ENCODE results near the gene SNX5. TPM values are rescaled to one million over a fixed set of nuclear protein-coding genes. Genes with fewer than 3 reads are reported as not detected.
A peak's percentile ranks its signal among the peaks of the same experiment; 100 is the strongest.

The SNX5 gene
- total and polyA plus RNA-seq, 2 donors (not counting 1 experiment from before 2014, with no cell fraction given) = 97.8 to 128 TPM

DNA sequence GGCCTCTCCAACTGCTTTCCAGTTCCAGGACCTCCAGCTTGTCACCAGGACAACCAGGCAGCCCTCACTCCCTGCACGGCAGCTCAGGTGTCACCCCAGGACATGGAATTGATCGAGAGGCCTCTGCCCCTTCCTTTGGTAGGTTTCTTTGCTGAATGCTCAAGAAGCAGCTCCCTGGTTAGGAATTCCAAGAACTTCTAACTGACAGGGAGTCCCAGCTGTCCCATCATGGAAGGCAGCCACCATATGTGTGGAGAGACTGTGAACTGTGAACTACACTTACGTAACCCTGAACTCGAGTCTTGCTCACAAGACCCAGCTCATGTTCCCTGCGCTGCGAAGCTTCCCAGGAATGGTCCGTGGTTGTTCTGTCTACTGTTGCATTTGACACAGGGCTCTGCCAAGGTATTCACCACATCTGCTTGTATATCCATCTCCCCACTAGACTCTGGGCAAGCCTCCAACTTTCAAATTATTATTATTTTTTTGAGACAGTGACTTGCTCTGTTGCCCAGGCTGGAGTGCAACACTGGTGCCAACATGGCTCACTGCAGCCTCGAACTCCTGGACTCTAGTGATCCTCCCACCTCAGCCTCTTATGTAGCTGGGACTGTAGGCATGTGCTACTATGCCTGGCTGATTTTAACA is 35.9 kb upstream of the SNX5 start:
- H3K27ac ChIP-seq (ENCODE audit: low read length in 2 of 2) = peak overlapping the region; percentile 70 to 93
- Mint-ChIP-seq H3K27ac (peak overlapping the region; percentile 93), H3K4me1 (peaks cover 37% of the 10 kb centered on the region), H3K9me3 (ENCODE audit: insufficient read depth) (no peaks in the 10 kb centered on the region), H3K4me3 (peak overlapping the region; percentile 76), H3K27me3 (no peaks in the 10 kb centered on the region)
- no peaks in the 10 kb centered on the region for H3K79me2 ChIP-seq (ENCODE audit: control insufficient read depth, insufficient read depth, low read length)
- no peak for TF ChIP-seq EZH2 (IDR thresholded peaks at IDR 0.05; ENCODE audit: borderline replicate concordance, insufficient read depth, low read depth, low read length, poor library complexity, severe bottlenecking)
- TF ChIP-seq, protein P1, sequence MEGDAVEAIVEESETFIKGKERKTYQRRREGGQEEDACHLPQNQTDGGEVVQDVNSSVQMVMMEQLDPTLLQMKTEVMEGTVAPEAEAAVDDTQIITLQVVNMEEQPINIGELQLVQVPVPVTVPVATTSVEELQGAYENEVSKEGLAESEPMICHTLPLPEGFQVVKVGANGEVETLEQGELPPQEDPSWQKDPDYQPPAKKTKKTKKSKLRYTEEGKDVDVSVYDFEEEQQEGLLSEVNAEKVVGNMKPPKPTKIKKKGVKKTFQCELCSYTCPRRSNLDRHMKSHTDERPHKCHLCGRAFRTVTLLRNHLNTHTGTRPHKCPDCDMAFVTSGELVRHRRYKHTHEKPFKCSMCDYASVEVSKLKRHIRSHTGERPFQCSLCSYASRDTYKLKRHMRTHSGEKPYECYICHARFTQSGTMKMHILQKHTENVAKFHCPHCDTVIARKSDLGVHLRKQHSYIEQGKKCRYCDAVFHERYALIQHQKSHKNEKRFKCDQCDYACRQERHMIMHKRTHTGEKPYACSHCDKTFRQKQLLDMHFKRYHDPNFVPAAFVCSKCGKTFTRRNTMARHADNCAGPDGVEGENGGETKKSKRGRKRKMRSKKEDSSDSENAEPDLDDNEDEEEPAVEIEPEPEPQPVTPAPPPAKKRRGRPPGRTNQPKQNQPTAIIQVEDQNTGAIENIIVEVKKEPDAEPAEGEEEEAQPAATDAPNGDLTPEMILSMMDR (IDR thresholded peaks at IDR 0.05) = no peak
- peak overlapping the region; percentile 45 for H2AFZ ChIP-seq (ENCODE audit: insufficient read depth, low read depth, low read length, poor library complexity, severe bottlenecking)
- H4K20me1 ChIP-seq (ENCODE audit: control insufficient read depth, insufficient read depth, low read length, poor library complexity, severe bottlenecking) = no peaks in the 10 kb centered on the region
- 96% methylated on average over 7 of the region's 8 CpGs for WGBS (ENCODE audit: insufficient coverage)
- H3K4me1 ChIP-seq (ENCODE audit: control insufficient read depth in 2 of 2, insufficient read depth in 2 of 2, low read length in 2 of 2) = peaks cover 35 to 36% of the 10 kb centered on the region in 2 donors
- intact Hi-C loops (cut with micrococcal nuclease) = loop anchor here (1.0 kb wide), 1 partner anchor 8 kb away; no protein-coding TSS in a partner anchor
- peak overlapping the region; percentile 15 for H3K9ac ChIP-seq (ENCODE audit: low read length)
- POLR2A ChIA-PET = no interaction called here
- H3K9me3 ChIP-seq (ENCODE audit: control extremely low read depth in 1 of 3, control insufficient read depth in 2 of 3, insufficient read depth in 1 of 3, low read length in 2 of 3) = no peaks in the 10 kb centered on the region
- no peak for DNase-seq
- CTCF ChIA-PET = interaction anchor here (0.6 to 1.7 kb wide), 10 partner anchors 14 to 500 kb away, joined by 3 to 8 read pairs (median 4); partner anchors contain the start of gene RRBP1
- H3K4me2 ChIP-seq (replicated peaks; ENCODE audit: low read depth, low read length, poor library complexity, severe bottlenecking) = peak overlapping the region; percentile 61
- ATAC-seq (ENCODE audit: low read depth) = no peak
- no peak overlapping the region for H3K4me3 ChIP-seq (ENCODE audit: control extremely low read depth in 1 of 5, extremely low read depth in 1 of 5, insufficient read depth in 1 of 5, low read depth in 2 of 5, low read length in 4 of 5)
- H3K27me3 ChIP-seq (replicated peaks in 1 of 4; ENCODE audit: control extremely low read depth in 1 of 4, control insufficient read depth in 3 of 4, insufficient read depth in 4 of 4, low read length in 3 of 4) = no peaks in the 10 kb centered on the region
- H3K36me3 ChIP-seq (replicated peaks in 1 of 2; ENCODE audit: control extremely low read depth in 1 of 2, control insufficient read depth in 1 of 2, extremely low read depth in 1 of 2, insufficient read depth in 2 of 2, low read length in 1 of 2) = no peaks in the 10 kb centered on the region

DNA sequence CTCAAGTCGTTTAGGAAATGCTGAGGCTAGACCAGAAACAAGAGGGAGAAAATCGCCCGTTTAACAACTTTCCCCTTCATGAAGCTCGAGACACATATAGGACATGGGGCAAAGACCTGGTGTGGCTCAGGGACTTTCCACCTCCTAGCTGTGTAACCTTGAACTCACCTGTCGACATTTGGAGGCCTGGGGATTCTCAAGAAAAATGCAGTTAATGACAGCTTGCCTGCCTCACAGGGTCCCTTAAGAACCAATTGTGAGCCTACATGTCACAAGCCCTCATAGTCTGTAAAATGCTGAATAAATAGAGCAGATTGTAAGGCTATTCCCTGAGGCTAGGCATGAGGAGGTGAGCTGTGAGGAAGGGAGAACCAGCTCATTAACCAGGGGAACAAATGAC is 35.3 kb upstream of the SNX5 start:
- TF ChIP-seq, protein P1 (IDR thresholded peaks at IDR 0.05) = no peak
- no peak for TF ChIP-seq EZH2 (IDR thresholded peaks at IDR 0.05; ENCODE audit: borderline replicate concordance, insufficient read depth, low read depth, low read length, poor library complexity, severe bottlenecking)
- no peaks in the 10 kb centered on the region for H3K9me3 ChIP-seq (ENCODE audit: control extremely low read depth in 1 of 3, control insufficient read depth in 2 of 3, insufficient read depth in 1 of 3, low read length in 2 of 3)
- peak overlapping the region; percentile 15 for H3K9ac ChIP-seq (ENCODE audit: low read length)
- Mint-ChIP-seq H3K4me1 (peaks cover 37% of the 10 kb centered on the region), H3K27me3 (no peaks in the 10 kb centered on the region), H3K9me3 (ENCODE audit: insufficient read depth) (no peaks in the 10 kb centered on the region), H3K27ac (peak overlapping the region; percentile 93), H3K4me3 (peak overlapping the region; percentile 74)
- DNase-seq = peak; percentile 55
- ATAC-seq (ENCODE audit: low read depth) = peak; percentile 38
- peak overlapping the region; percentile 70 to 93 for H3K27ac ChIP-seq (ENCODE audit: low read length in 2 of 2)
- peak overlapping the region; percentile 61 for H3K4me2 ChIP-seq (replicated peaks; ENCODE audit: low read depth, low read length, poor library complexity, severe bottlenecking)
- WGBS (ENCODE audit: insufficient coverage) = 15% methylated on average over 3 of the region's 5 CpGs
- no peaks in the 10 kb centered on the region for H3K79me2 ChIP-seq (ENCODE audit: control insufficient read depth, insufficient read depth, low read length)
- ChIA-PET POLR2A (no interaction called here), CTCF (interaction anchor here (0.7 to 1.7 kb wide), 11 partner anchors 9 to 499 kb away, joined by 3 to 8 read pairs (median 4); partner anchors contain the start of gene RRBP1)
- intact Hi-C loops (cut with micrococcal nuclease) = no loop called here
- no peaks in the 10 kb centered on the region for H3K27me3 ChIP-seq (replicated peaks in 1 of 4; ENCODE audit: control extremely low read depth in 1 of 4, control insufficient read depth in 3 of 4, insufficient read depth in 4 of 4, low read length in 3 of 4)
- no peaks in the 10 kb centered on the region for H3K36me3 ChIP-seq (replicated peaks in 1 of 2; ENCODE audit: control extremely low read depth in 1 of 2, control insufficient read depth in 1 of 2, extremely low read depth in 1 of 2, insufficient read depth in 2 of 2, low read length in 1 of 2)
- peak overlapping the region in 1 of 5 experiments; percentile 16 for H3K4me3 ChIP-seq (ENCODE audit: control extremely low read depth in 1 of 5, extremely low read depth in 1 of 5, insufficient read depth in 1 of 5, low read depth in 2 of 5, low read length in 4 of 5)
- no peaks in the 10 kb centered on the region for H4K20me1 ChIP-seq (ENCODE audit: control insufficient read depth, insufficient read depth, low read length, poor library complexity, severe bottlenecking)
- peak overlapping the region; percentile 45 for H2AFZ ChIP-seq (ENCODE audit: insufficient read depth, low read depth, low read length, poor library complexity, severe bottlenecking)
- peaks cover 35 to 36% of the 10 kb centered on the region in 2 donors for H3K4me1 ChIP-seq (ENCODE audit: control insufficient read depth in 2 of 2, insufficient read depth in 2 of 2, low read length in 2 of 2)
